ENCODE results near the gene TUFT1.
"Not testable (repeated sequence)": the region's sequence is repeated elsewhere in the genome, so short reads cannot be mapped to it uniquely, and the experiment has no call there.

TUFT1 gene

GRCh38 chr1:151612501-151613281 is 72.6 kb downstream of the TUFT1 start:
- no peaks in the 10 kb centered on the region for H3K27me3 ChIP-seq (ENCODE audit: insufficient read depth, low read length)
- no peaks in the 10 kb centered on the region for H3K9me3 ChIP-seq (ENCODE audit: insufficient read depth, low read depth, low read length)
- H3K9ac ChIP-seq (ENCODE audit: low read depth, low read length), result peak overlapping the region; percentile 86; the same call in 1 of the 2 replicates
- H3K4me1 ChIP-seq (ENCODE audit: insufficient read depth, low read length), result 0 out of 2 replicates have a peak, but pooled peaks cover 7% of the 10 kb centered on the region
- H3K36me3 ChIP-seq (ENCODE audit: insufficient read depth, low read depth, low read length), result 0 out of 2 replicates have a peak, but pooled peaks cover 7% of the 10 kb centered on the region
- H3K4me3 ChIP-seq (ENCODE audit: low read length), result peak overlapping the region; percentile 96
- peak overlapping the region; percentile 9 for H3K27ac ChIP-seq (ENCODE audit: low read length)

- Histone ChIP-seq H3K27me3 (ENCODE audit: insufficient read depth, low read length) (no peaks in the 10 kb centered on the region), H3K9me3 (ENCODE audit: insufficient read depth, low read depth, low read length) (no peaks in the 10 kb centered on the region), H3K4me3 (ENCODE audit: low read length) (peak overlapping the region; percentile 96), H3K36me3 (ENCODE audit: insufficient read depth, low read depth, low read length) (0 out of 2 replicates have a peak, but pooled peaks cover 7% of the 10 kb centered on the region), H3K27ac (ENCODE audit: low read length) (peak overlapping the region; percentile 9), H3K4me1 (ENCODE audit: insufficient read depth, low read length) (0 out of 2 replicates have a peak, but pooled peaks cover 7% of the 10 kb centered on the region), H3K9ac (ENCODE audit: low read depth, low read length) (peak overlapping the region; percentile 86; the same call in 1 of the 2 replicates)
Measured at GRCh38 chr1:151613282-151613780, 73.2 kb downstream of the TUFT1 start.

GRCh38 chr1:151615711-151616504 is 75.8 kb downstream of the TUFT1 start:
- H3K9ac ChIP-seq (ENCODE audit: low read depth, low read length), result no peak overlapping the region
- H3K27me3 ChIP-seq (ENCODE audit: insufficient read depth, low read length), result no peaks in the 10 kb centered on the region
- no peak overlapping the region for H3K4me3 ChIP-seq (ENCODE audit: low read length)
- H3K36me3 ChIP-seq (ENCODE audit: insufficient read depth, low read depth, low read length), result 0 out of 2 replicates have a peak, but pooled peaks cover 7% of the 10 kb centered on the region
- H3K27ac ChIP-seq (ENCODE audit: low read length), result no peak overlapping the region
- no peaks in the 10 kb centered on the region for H3K9me3 ChIP-seq (ENCODE audit: insufficient read depth, low read depth, low read length)
- H3K4me1 ChIP-seq (ENCODE audit: insufficient read depth, low read length), result 0 out of 2 replicates have a peak, but pooled peaks cover 7% of the 10 kb centered on the region

GRCh38 chr1:151616505-151616849 is 76.4 kb downstream of the TUFT1 start:
- no peak overlapping the region for H3K4me3 ChIP-seq (ENCODE audit: low read length)
- H3K27ac ChIP-seq (ENCODE audit: low read length), result no peak overlapping the region
- 0 out of 2 replicates have a peak, but pooled peaks cover 5% of the 10 kb centered on the region for H3K4me1 ChIP-seq (ENCODE audit: insufficient read depth, low read length)
- no peaks in the 10 kb centered on the region for H3K27me3 ChIP-seq (ENCODE audit: insufficient read depth, low read length)
- H3K36me3 ChIP-seq (ENCODE audit: insufficient read depth, low read depth, low read length), result 0 out of 2 replicates have a peak, but pooled peaks cover 7% of the 10 kb centered on the region
- no peaks in the 10 kb centered on the region for H3K9me3 ChIP-seq (ENCODE audit: insufficient read depth, low read depth, low read length)
- no peak overlapping the region for H3K9ac ChIP-seq (ENCODE audit: low read depth, low read length)

- Histone ChIP-seq H3K27me3 (ENCODE audit: insufficient read depth, low read length) (no peaks in the 10 kb centered on the region), H3K9ac (ENCODE audit: low read depth, low read length) (no peak overlapping the region), H3K27ac (ENCODE audit: low read length) (no peak overlapping the region), H3K9me3 (ENCODE audit: insufficient read depth, low read depth, low read length) (no peaks in the 10 kb centered on the region), H3K4me1 (ENCODE audit: insufficient read depth, low read length) (0 out of 2 replicates have a peak, but pooled peaks cover 5% of the 10 kb centered on the region), H3K36me3 (ENCODE audit: insufficient read depth, low read depth, low read length) (0 out of 2 replicates have a peak, but pooled peaks cover 7% of the 10 kb centered on the region), H3K4me3 (ENCODE audit: low read length) (no peak overlapping the region)
Measured at GRCh38 chr1:151618003-151618402, 77.9 kb downstream of the TUFT1 start.

- 0 out of 2 replicates have a peak, but pooled peaks cover 5% of the 10 kb centered on the region for H3K4me1 ChIP-seq (ENCODE audit: insufficient read depth, low read length)
Measured at GRCh38 chr1:151618470-151618869, 78.4 kb downstream of the TUFT1 start.

GRCh38 chr1:151618996-151619395 is 78.9 kb downstream of the TUFT1 start:
- not testable (repeated sequence) for H3K27ac ChIP-seq (ENCODE audit: low read length); H3K36me3 ChIP-seq (ENCODE audit: insufficient read depth, low read depth, low read length); H3K9me3 ChIP-seq (ENCODE audit: insufficient read depth, low read depth, low read length); H3K9ac ChIP-seq (ENCODE audit: low read depth, low read length); H3K27me3 ChIP-seq (ENCODE audit: insufficient read depth, low read length); H3K4me1 ChIP-seq (ENCODE audit: insufficient read depth, low read length); H3K4me3 ChIP-seq (ENCODE audit: low read length)

More at GRCh38 chr1:151618470-151618869, 78.4 kb downstream of the TUFT1 start:
- Histone ChIP-seq H3K27me3 (ENCODE audit: insufficient read depth, low read length) (no peaks in the 10 kb centered on the region), H3K9me3 (ENCODE audit: insufficient read depth, low read depth, low read length) (no peaks in the 10 kb centered on the region), H3K27ac (ENCODE audit: low read length) (no peak overlapping the region), H3K4me3 (ENCODE audit: low read length) (no peak overlapping the region), H3K9ac (ENCODE audit: low read depth, low read length) (no peak overlapping the region), H3K36me3 (ENCODE audit: insufficient read depth, low read depth, low read length) (0 out of 2 replicates have a peak, but pooled peaks cover 7% of the 10 kb centered on the region)

GRCh38 chr1:151619489-151620093 is 79.5 kb downstream of the TUFT1 start:
- H3K4me3 ChIP-seq (ENCODE audit: low read length), result no peak overlapping the region
- H3K27me3 ChIP-seq (ENCODE audit: insufficient read depth, low read length), result no peaks in the 10 kb centered on the region
- no peaks in the 10 kb centered on the region for H3K9me3 ChIP-seq (ENCODE audit: insufficient read depth, low read depth, low read length)
- H3K4me1 ChIP-seq (ENCODE audit: insufficient read depth, low read length), result no peaks in the 10 kb centered on the region
- H3K27ac ChIP-seq (ENCODE audit: low read length), result no peak overlapping the region
- H3K9ac ChIP-seq (ENCODE audit: low read depth, low read length), result 0 out of 2 replicates have a peak overlapping the region, but pooled peaks have one; percentile 0
- H3K36me3 ChIP-seq (ENCODE audit: insufficient read depth, low read depth, low read length), result 0 out of 2 replicates have a peak, but pooled peaks cover 7% of the 10 kb centered on the region

GRCh38 chr1:151620286-151620685 is 80.2 kb downstream of the TUFT1 start:
- no peaks in the 10 kb centered on the region for H3K27me3 ChIP-seq (ENCODE audit: insufficient read depth, low read length)
- H3K36me3 ChIP-seq (ENCODE audit: insufficient read depth, low read depth, low read length), result 0 out of 2 replicates have a peak, but pooled peaks cover under 1% of the 10 kb centered on the region
- H3K27ac ChIP-seq (ENCODE audit: low read length), result no peak overlapping the region
- no peak overlapping the region for H3K4me3 ChIP-seq (ENCODE audit: low read length)
- H3K9me3 ChIP-seq (ENCODE audit: insufficient read depth, low read depth, low read length), result no peaks in the 10 kb centered on the region
- H3K9ac ChIP-seq (ENCODE audit: low read depth, low read length), result no peak overlapping the region
- no peaks in the 10 kb centered on the region for H3K4me1 ChIP-seq (ENCODE audit: insufficient read depth, low read length)

GRCh38 chr1:151621351-151621750 is 81.2 kb downstream of the TUFT1 start:
- no peaks in the 10 kb centered on the region for H3K36me3 ChIP-seq (ENCODE audit: insufficient read depth, low read depth, low read length)
- no peaks in the 10 kb centered on the region for H3K27me3 ChIP-seq (ENCODE audit: insufficient read depth, low read length)
- H3K27ac ChIP-seq (ENCODE audit: low read length), result no peak overlapping the region
- H3K9ac ChIP-seq (ENCODE audit: low read depth, low read length), result no peak overlapping the region
- H3K9me3 ChIP-seq (ENCODE audit: insufficient read depth, low read depth, low read length), result no peaks in the 10 kb centered on the region
- H3K4me3 ChIP-seq (ENCODE audit: low read length), result no peak overlapping the region
- H3K4me1 ChIP-seq (ENCODE audit: insufficient read depth, low read length), result no peaks in the 10 kb centered on the region

GRCh38 chr1:151624783-151625182 is 84.7 kb downstream of the TUFT1 start:
- H3K4me1 ChIP-seq (ENCODE audit: insufficient read depth, low read length), result no peaks in the 10 kb centered on the region
- no peaks in the 10 kb centered on the region for H3K9me3 ChIP-seq (ENCODE audit: insufficient read depth, low read depth, low read length)
- no peak overlapping the region for H3K4me3 ChIP-seq (ENCODE audit: low read length)
- H3K27ac ChIP-seq (ENCODE audit: low read length), result no peak overlapping the region
- no peaks in the 10 kb centered on the region for H3K36me3 ChIP-seq (ENCODE audit: insufficient read depth, low read depth, low read length)
- H3K27me3 ChIP-seq (ENCODE audit: insufficient read depth, low read length), result no peaks in the 10 kb centered on the region
- H3K9ac ChIP-seq (ENCODE audit: low read depth, low read length), result no peak overlapping the region
